ENCODE data around the gene SFXN3. TPM values are rescaled to one million over a fixed set of nuclear protein-coding genes. Genes with fewer than 3 reads are reported as not detected.

SFXN3 gene
- total and polyA plus RNA-seq, 10 of the 15 experiments (the other 5 are each of a cell fraction or from before 2014, with no cell fraction given) = 0.05 to 11.3 (median 1.2) TPM

GRCh38 chr10:101047268-101047667 is 16.2 kb downstream of the SFXN3 start:
- H3K27ac ChIP-seq (ENCODE audit: control insufficient read depth, insufficient read depth) = no peak overlapping the region
- RAD21 ChIA-PET (ENCODE audit: unreplicated experiment) = no interaction called here
- no peak overlapping the region for H3K9ac ChIP-seq (ENCODE audit: control insufficient read depth, insufficient read depth, low read length)

More at GRCh38 chr10:101047268-101047667, 16.2 kb downstream of the SFXN3 start:
- BruUV-seq (replicated peaks) = no TSS peak
- ATAC-seq (no peak), DNase-seq (ENCODE audit: low read depth, low spot score) (no peak), FAIRE-seq (no peak)
- H2AFZ ChIP-seq (ENCODE audit: control insufficient read depth, low read depth, low read length) = no peak overlapping the region
- TF ChIP-seq SMARCA5 (IDR thresholded peaks at IDR 0.05) = no peak
- TF ChIP-seq REST (IDR thresholded peaks at IDR 0.05; ENCODE audit: low read depth, low read length) = no peak
- TF ChIP-seq HDAC6 (IDR thresholded peaks at IDR 0.05; ENCODE audit: unreplicated experiment) = no peak
- TF ChIP-seq CBX3 (IDR thresholded peaks at IDR 0.05; ENCODE audit: borderline replicate concordance, low read depth) = no peak
- TF ChIP-seq RUNX3 (IDR thresholded peaks at IDR 0.05; ENCODE audit: low read length) = no peak
- TF ChIP-seq FOS (IDR thresholded peaks at IDR 0.05; ENCODE audit: borderline replicate concordance, extremely low read depth, insufficient read length) = no peak
- TF ChIP-seq GABPA (IDR thresholded peaks at IDR 0.05; ENCODE audit: low read depth) = no peak
- TF ChIP-seq ZNF207 (IDR thresholded peaks at IDR 0.05; ENCODE audit: borderline replicate concordance) = no peak
- TF ChIP-seq PKNOX1 (IDR thresholded peaks at IDR 0.05) = no peak
- TF ChIP-seq RCOR1 (conservative IDR thresholded peaks at IDR 0.05; ENCODE audit: low read depth, low read length) = no peak
- TF ChIP-seq BHLHE40 (IDR thresholded peaks at IDR 0.05; ENCODE audit: borderline replicate concordance in 1 of 2, low read depth in 2 of 2, low read length in 1 of 2) = no peak
- no peak for TF ChIP-seq WRNIP1 (IDR thresholded peaks at IDR 0.05; ENCODE audit: borderline replicate concordance, low read depth, low read length)
- no peak for TF ChIP-seq TCF12 (IDR thresholded peaks at IDR 0.05; ENCODE audit: low read depth, low read length)
- TF ChIP-seq TBL1XR1 (IDR thresholded peaks at IDR 0.05; ENCODE audit: low read depth, low read length) = no peak
- TF ChIP-seq EP300 (IDR thresholded peaks at IDR 0.05; ENCODE audit: borderline replicate concordance in 1 of 2, control insufficient read depth in 1 of 2, low read depth in 2 of 2, low read length in 2 of 2) = no peak
- no peak for TF ChIP-seq POLR2AphosphoS5 (IDR thresholded peaks at IDR 0.05; ENCODE audit: low read length)
- TF ChIP-seq ZSCAN29 (IDR thresholded peaks at IDR 0.05) = no peak
- no peak for TF ChIP-seq STAT1 (conservative IDR thresholded peaks at IDR 0.05)
- no peak for TF ChIP-seq ASH2L (IDR thresholded peaks at IDR 0.05; ENCODE audit: borderline replicate concordance, low read depth)
- H4K20me1 ChIP-seq (ENCODE audit: control insufficient read depth, insufficient read depth) = no peaks in the 10 kb centered on the region
- ChIA-PET SMC1A (ENCODE audit: uncharacterized antibody, unreplicated experiment) (no interaction called here), CTCF (interaction anchor here (24.4 kb wide), 1 partner anchor 14 kb away, joined by 885 read pairs; the partner anchor contains the start of gene KAZALD1), POLR2A (no interaction called here)
- no peak overlapping the region for H3K4me3 ChIP-seq
- no peak overlapping the region for H3K4me2 ChIP-seq (ENCODE audit: control insufficient read depth, insufficient read depth)
- peaks cover 11% of the 10 kb centered on the region for H3K4me1 ChIP-seq (ENCODE audit: control insufficient read depth, insufficient read depth, low read length)
- in situ Hi-C loops (cut with MboI) (no loop called here), intact Hi-C loops (cut with micrococcal nuclease; ENCODE audit: unreplicated experiment) (no loop called here)
- WGBS (ENCODE audit: insufficient coverage, insufficient replicate concordance, low lambda C conversion rate, missing lambda C conversion rate) = 60% methylated on average over 14 of the region's 16 CpGs
- H3K27me3 ChIP-seq (replicated peaks in 1 of 2; ENCODE audit: control insufficient read depth in 2 of 2, insufficient read depth in 2 of 2, low read length in 1 of 2) = peaks cover 0 to 1% of the 10 kb centered on the region in 2 experiments; a peak in 2 of 4 replicates
- H3K36me3 ChIP-seq (ENCODE audit: control insufficient read depth in 2 of 2, insufficient read depth in 2 of 2, low read length in 1 of 2) = no peaks in the 10 kb centered on the region
- H3K9me3 ChIP-seq (replicated peaks; ENCODE audit: control insufficient read depth, insufficient read depth, low read length) = no peaks in the 10 kb centered on the region
- no peaks in the 10 kb centered on the region for H3K79me2 ChIP-seq (ENCODE audit: control insufficient read depth, insufficient read depth, low read length)
